GM12864 (cell line): ENCODE data around the gene TFRC.
"Not testable (repeated sequence)": the region's sequence is repeated elsewhere in the genome, so short reads cannot be mapped to it uniquely, and the experiment has no call there.

Experiments used
- DNase-seq: peaks from one replicate; pipeline ENCODE4 v3.0.0-alpha.2; 2011; ENCODE audit warnings: low read depth
- H3K4me3 ChIP-seq: 2 replicates; pipeline ENCODE4 v1.5.1; 2011; ENCODE audit warnings: mild to moderate bottlenecking, low read depth, low read length, control low read depth
- TF ChIP-seq, protein P1 (sequence below): IDR thresholded peaks from 2 replicates; pipeline ENCODE4 v1.5.1; 2011; ENCODE audit warnings: low read depth, mild to moderate bottlenecking, moderate library complexity, low read length, control low read depth, inconsistent platforms; ENCODE audit errors: missing control alignments

The TFRC gene

DNA sequence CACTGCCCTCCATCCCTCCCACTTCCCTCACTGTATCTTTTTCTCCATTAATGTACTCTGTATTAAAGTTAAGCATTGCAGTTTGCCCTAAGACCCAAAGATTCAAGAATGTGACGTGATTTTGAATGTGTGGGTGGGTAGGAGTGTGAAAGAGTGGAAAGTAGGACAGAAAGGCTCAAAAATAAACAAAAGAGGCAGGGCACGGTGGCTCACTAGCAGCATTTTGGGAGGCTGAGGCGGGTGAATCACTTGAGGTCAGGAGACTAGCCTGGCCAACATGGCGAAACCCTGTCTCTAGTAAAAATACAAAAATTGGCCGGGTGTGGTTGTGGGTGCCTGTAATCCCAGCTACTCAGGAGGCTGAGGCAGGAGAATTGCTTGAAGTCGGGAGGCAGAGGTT lies 18.4 kb downstream of the TFRC start:
- no peak for DNase-seq
- TF ChIP-seq, protein P1, sequence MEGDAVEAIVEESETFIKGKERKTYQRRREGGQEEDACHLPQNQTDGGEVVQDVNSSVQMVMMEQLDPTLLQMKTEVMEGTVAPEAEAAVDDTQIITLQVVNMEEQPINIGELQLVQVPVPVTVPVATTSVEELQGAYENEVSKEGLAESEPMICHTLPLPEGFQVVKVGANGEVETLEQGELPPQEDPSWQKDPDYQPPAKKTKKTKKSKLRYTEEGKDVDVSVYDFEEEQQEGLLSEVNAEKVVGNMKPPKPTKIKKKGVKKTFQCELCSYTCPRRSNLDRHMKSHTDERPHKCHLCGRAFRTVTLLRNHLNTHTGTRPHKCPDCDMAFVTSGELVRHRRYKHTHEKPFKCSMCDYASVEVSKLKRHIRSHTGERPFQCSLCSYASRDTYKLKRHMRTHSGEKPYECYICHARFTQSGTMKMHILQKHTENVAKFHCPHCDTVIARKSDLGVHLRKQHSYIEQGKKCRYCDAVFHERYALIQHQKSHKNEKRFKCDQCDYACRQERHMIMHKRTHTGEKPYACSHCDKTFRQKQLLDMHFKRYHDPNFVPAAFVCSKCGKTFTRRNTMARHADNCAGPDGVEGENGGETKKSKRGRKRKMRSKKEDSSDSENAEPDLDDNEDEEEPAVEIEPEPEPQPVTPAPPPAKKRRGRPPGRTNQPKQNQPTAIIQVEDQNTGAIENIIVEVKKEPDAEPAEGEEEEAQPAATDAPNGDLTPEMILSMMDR, result no peak
- H3K4me3 ChIP-seq, result no peak overlapping the region

GRCh38 chr3:196063049-196063448 lies 18.8 kb downstream of the TFRC start:
- DNase-seq, result no peak
- TF ChIP-seq, protein P1, result no peak

GRCh38 chr3:196060834-196061233 lies 21.1 kb downstream of the TFRC start:
- TF ChIP-seq, protein P1, result no peak

More at GRCh38 chr3:196063049-196063448, 18.8 kb downstream of the TFRC start:
- H3K4me3 ChIP-seq, result no peak overlapping the region

DNA sequence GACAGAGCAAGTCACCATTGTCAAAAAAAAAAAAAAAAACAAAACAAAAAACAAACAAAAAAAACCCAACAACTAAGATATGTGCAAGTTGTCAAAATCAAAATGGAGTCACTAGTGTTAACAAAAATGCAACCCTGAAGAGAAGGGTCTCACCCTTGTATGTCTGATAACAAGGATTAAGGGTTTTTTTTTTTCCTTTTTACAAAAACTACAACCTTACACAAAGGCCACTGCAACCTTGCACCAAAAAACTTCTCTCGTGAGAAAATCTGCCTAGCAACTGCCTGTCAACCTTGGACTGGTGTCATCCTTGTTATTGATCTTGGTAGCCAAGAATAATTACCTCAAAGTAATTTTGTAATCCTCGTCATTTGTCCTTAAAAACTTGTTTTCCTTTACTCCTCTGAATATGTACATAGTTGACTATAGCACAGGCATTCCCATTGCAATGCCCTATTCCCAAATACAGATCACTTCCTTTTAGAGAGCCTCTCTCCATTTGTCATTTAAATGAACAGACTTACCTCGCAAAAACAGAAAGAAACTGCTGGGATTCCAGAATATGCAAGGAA lies 24.0 kb downstream of the TFRC start:
- DNase-seq, result no peak
- TF ChIP-seq, protein P1, result no peak
- no peak overlapping the region for H3K4me3 ChIP-seq

More at GRCh38 chr3:196060834-196061233, 21.1 kb downstream of the TFRC start:
- no peak overlapping the region for H3K4me3 ChIP-seq
- DNase-seq, result no peak

DNA sequence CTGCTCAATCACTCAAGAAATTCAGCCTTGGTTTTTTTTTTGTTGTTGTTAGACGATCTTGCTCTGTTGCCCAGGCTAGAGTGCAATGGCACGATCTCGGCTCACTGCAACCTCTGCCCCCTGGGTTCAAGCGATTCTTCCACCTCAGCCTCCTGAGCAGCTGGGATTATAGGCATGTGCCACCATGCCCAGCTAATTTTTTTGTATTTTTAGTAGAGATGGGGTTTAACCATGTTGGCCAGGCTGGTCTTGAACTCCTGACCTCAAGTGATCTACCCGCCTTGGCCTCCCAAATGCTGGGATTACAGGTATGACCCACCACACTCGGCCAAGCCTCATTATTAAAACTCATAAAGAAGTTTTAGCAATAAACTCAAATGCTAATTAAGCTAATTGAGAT lies 25.5 kb downstream of the TFRC start:
- not testable (repeated sequence) for DNase-seq, H3K4me3 ChIP-seq

- TF ChIP-seq, protein P1, result no peak
- no peak for DNase-seq
- H3K4me3 ChIP-seq, result no peak overlapping the region
These were observed 26.1 kb downstream of the TFRC start for GRCh38 chr3:196055683-196056270.

DNA sequence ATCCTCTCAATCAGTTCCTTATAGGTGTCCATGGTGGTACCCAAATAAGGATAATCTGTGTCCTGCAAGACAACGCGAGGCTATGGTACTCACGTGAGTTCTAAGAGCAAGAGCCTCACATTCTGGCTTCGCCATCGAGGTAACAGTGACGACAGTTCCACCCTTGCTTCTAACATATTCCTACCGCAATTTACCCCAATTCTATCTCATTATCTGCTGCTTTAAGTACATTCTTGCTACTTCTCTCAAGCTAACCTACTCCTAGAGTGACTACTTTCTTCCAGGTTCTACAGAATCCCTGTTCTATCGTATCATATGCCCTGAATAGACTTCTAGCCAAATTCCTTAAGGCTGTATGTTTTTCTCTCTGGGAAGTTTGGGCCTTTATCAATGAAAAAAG lies 26.6 kb downstream of the TFRC start:
- no peak for DNase-seq
- H3K4me3 ChIP-seq, result no peak overlapping the region
- TF ChIP-seq, protein P1, result no peak
